Loucy (cell line): Measurements from ENCODE around the gene CYP2D6.

Experiments
- EZH2phosphoT487 ChIP-seq: fragments of 200-600 bp; IDR thresholded peaks from 2 replicates; pipeline ENCODE4 v1.6.1; 2018; ENCODE audit warnings: antibody characterized with exemption, mild to moderate bottlenecking, moderate library complexity, borderline replicate concordance
- TF ChIP-seq, protein P1 (sequence below): fragments of 200-600 bp; sonication (generic); conservative IDR thresholded peaks from 2 replicates; pipeline ENCODE4 v1.5.1; 2014; ENCODE audit warnings: mild to moderate bottlenecking, antibody characterized with exemption, low read length

- TF ChIP-seq, protein P1, sequence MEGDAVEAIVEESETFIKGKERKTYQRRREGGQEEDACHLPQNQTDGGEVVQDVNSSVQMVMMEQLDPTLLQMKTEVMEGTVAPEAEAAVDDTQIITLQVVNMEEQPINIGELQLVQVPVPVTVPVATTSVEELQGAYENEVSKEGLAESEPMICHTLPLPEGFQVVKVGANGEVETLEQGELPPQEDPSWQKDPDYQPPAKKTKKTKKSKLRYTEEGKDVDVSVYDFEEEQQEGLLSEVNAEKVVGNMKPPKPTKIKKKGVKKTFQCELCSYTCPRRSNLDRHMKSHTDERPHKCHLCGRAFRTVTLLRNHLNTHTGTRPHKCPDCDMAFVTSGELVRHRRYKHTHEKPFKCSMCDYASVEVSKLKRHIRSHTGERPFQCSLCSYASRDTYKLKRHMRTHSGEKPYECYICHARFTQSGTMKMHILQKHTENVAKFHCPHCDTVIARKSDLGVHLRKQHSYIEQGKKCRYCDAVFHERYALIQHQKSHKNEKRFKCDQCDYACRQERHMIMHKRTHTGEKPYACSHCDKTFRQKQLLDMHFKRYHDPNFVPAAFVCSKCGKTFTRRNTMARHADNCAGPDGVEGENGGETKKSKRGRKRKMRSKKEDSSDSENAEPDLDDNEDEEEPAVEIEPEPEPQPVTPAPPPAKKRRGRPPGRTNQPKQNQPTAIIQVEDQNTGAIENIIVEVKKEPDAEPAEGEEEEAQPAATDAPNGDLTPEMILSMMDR: no peak
- TF ChIP-seq EZH2phosphoT487: no peak
These were observed 3.0 kb downstream of the CYP2D6 start for GRCh38 chr22:42127606-42128005.
